Measurements from ENCODE around the gene PPM1H.
A peak's percentile ranks its signal among the peaks of the same experiment; 100 is the strongest.

PPM1H gene

DNA sequence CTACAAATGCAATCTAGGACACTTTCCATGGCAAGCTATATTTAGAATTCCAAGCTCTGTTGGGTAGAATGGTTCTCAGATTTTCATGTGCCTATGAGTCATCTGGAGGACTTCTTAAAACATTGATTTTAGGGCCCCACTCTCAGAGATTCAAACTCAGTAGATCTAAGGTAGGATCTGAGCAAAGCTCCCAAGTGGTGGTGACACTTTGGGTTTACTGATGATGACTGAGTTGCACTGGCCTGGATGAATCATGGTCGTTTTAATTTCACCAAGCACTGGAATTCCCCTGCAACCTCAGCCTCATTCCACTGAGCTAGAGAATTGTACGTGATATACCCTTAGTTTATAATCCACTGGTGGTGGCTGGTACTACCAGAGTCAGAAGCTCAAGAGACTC, 86.5 kb downstream of the PPM1H start:
- H3K4me3 ChIP-seq (ENCODE audit: low read depth, low read length) = no peak overlapping the region
- POLR2A ChIA-PET = interaction anchor here (0.7 kb wide), 1 partner anchor 85 kb away, joined by 3 read pairs; no protein-coding TSS in a partner anchor
- H3K4me1 ChIP-seq (ENCODE audit: control insufficient read depth, insufficient read depth, low read length) = no peaks in the 10 kb centered on the region
- CTCF ChIA-PET = interaction anchor here (1.4 kb wide), 1 partner anchor 45 kb away, joined by 3 read pairs; no protein-coding TSS in a partner anchor
- TF ChIP-seq ZBTB1 (tag by site-specific recombination; IDR thresholded peaks at IDR 0.05) (no peak), SP7 (tag by site-specific recombination; IDR thresholded peaks at IDR 0.05) (0 out of 2 replicates have a peak, but pooled peaks have one; percentile 28), ZFP69B (tag by site-specific recombination; IDR thresholded peaks at IDR 0.05) (peak; percentile 83), ZNF184 (tag by site-specific recombination; IDR thresholded peaks at IDR 0.05) (0 out of 2 replicates have a peak, but pooled peaks have one; percentile 44), GFI1B (tag by site-specific recombination; IDR thresholded peaks at IDR 0.05) (peak; percentile 92), BCL6B (tag by site-specific recombination; IDR thresholded peaks at IDR 0.05) (0 out of 2 replicates have a peak, but pooled peaks have one; percentile 35), ZNF660 (tag by site-specific recombination; IDR thresholded peaks at IDR 0.05) (peak; percentile 51; the same call in 1 of the 2 replicates)
- TF ChIP-seq, protein P1, sequence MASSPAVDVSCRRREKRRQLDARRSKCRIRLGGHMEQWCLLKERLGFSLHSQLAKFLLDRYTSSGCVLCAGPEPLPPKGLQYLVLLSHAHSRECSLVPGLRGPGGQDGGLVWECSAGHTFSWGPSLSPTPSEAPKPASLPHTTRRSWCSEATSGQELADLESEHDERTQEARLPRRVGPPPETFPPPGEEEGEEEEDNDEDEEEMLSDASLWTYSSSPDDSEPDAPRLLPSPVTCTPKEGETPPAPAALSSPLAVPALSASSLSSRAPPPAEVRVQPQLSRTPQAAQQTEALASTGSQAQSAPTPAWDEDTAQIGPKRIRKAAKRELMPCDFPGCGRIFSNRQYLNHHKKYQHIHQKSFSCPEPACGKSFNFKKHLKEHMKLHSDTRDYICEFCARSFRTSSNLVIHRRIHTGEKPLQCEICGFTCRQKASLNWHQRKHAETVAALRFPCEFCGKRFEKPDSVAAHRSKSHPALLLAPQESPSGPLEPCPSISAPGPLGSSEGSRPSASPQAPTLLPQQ (tag by site-specific recombination; IDR thresholded peaks at IDR 0.05) = peak; percentile 97
- TF ChIP-seq, protein P2, sequence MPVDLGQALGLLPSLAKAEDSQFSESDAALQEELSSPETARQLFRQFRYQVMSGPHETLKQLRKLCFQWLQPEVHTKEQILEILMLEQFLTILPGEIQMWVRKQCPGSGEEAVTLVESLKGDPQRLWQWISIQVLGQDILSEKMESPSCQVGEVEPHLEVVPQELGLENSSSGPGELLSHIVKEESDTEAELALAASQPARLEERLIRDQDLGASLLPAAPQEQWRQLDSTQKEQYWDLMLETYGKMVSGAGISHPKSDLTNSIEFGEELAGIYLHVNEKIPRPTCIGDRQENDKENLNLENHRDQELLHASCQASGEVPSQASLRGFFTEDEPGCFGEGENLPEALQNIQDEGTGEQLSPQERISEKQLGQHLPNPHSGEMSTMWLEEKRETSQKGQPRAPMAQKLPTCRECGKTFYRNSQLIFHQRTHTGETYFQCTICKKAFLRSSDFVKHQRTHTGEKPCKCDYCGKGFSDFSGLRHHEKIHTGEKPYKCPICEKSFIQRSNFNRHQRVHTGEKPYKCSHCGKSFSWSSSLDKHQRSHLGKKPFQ (tag by site-specific recombination; IDR thresholded peaks at IDR 0.05) = no peak
- H3K27ac ChIP-seq (ENCODE audit: extremely low read depth, low read depth, low read length) = no peak overlapping the region
- H3K9me3 ChIP-seq (ENCODE audit: control insufficient read depth, insufficient read depth, low read depth, low read length) = no peaks in the 10 kb centered on the region
- H3K36me3 ChIP-seq (ENCODE audit: control insufficient read depth in 2 of 2, insufficient read depth in 1 of 2, low read length in 2 of 2) = no peaks in the 10 kb centered on the region

DNA sequence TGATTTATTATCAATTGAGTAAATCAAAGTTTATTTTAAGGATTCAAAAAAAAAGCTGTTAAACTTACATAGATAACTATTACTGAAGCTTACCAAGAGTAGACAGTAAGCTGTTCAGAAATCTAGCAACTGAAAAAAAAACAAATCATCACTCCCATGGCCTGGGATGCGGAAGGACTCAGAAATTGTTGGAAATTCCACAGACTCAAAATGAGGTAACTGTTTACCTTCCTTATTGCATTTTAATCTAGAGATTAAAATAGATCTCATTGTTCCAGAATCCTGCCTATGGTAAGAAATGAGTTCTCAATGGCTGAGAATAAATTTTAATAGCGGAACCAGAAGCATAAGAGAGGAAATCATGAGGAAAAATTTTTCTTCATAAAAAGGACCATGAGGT, 87.2 kb downstream of the PPM1H start:
- Histone ChIP-seq H3K9me3 (ENCODE audit: control insufficient read depth, insufficient read depth, low read depth, low read length) (no peaks in the 10 kb centered on the region), H3K4me1 (ENCODE audit: control insufficient read depth, insufficient read depth, low read length) (no peaks in the 10 kb centered on the region), H3K27ac (ENCODE audit: extremely low read depth, low read depth, low read length) (no peak overlapping the region), H3K4me3 (ENCODE audit: low read depth, low read length) (no peak overlapping the region), H3K36me3 (ENCODE audit: control insufficient read depth in 2 of 2, insufficient read depth in 1 of 2, low read length in 2 of 2) (no peaks in the 10 kb centered on the region)
- TF ChIP-seq ZNF16 (tag by site-specific recombination; IDR thresholded peaks at IDR 0.05; ENCODE audit: low read depth) (no peak), SCRT2 (tag by site-specific recombination; IDR thresholded peaks at IDR 0.05) (no peak), GLI2 (tag by site-specific recombination; IDR thresholded peaks at IDR 0.05; ENCODE audit: borderline replicate concordance, low read depth) (no peak), ZNF548 (tag by site-specific recombination; IDR thresholded peaks at IDR 0.05) (no peak), ZNF175 (tag by site-specific recombination; IDR thresholded peaks at IDR 0.05) (no peak), SALL2 (tag by site-specific recombination; IDR thresholded peaks at IDR 0.05; ENCODE audit: borderline replicate concordance) (no peak), TRIM28 (IDR thresholded peaks at IDR 0.05; ENCODE audit: borderline replicate concordance, low read length) (no peak), ZNF133 (tag by site-specific recombination; IDR thresholded peaks at IDR 0.05) (no peak), BCL11B (tag by site-specific recombination; IDR thresholded peaks at IDR 0.05; ENCODE audit: low read depth) (no peak), ZNF202 (tag by site-specific recombination; IDR thresholded peaks at IDR 0.05; ENCODE audit: borderline replicate concordance) (no peak), ZNF76 (tag by site-specific recombination; IDR thresholded peaks at IDR 0.05; ENCODE audit: borderline replicate concordance, low read depth) (no peak)
- TF ChIP-seq, protein P3, sequence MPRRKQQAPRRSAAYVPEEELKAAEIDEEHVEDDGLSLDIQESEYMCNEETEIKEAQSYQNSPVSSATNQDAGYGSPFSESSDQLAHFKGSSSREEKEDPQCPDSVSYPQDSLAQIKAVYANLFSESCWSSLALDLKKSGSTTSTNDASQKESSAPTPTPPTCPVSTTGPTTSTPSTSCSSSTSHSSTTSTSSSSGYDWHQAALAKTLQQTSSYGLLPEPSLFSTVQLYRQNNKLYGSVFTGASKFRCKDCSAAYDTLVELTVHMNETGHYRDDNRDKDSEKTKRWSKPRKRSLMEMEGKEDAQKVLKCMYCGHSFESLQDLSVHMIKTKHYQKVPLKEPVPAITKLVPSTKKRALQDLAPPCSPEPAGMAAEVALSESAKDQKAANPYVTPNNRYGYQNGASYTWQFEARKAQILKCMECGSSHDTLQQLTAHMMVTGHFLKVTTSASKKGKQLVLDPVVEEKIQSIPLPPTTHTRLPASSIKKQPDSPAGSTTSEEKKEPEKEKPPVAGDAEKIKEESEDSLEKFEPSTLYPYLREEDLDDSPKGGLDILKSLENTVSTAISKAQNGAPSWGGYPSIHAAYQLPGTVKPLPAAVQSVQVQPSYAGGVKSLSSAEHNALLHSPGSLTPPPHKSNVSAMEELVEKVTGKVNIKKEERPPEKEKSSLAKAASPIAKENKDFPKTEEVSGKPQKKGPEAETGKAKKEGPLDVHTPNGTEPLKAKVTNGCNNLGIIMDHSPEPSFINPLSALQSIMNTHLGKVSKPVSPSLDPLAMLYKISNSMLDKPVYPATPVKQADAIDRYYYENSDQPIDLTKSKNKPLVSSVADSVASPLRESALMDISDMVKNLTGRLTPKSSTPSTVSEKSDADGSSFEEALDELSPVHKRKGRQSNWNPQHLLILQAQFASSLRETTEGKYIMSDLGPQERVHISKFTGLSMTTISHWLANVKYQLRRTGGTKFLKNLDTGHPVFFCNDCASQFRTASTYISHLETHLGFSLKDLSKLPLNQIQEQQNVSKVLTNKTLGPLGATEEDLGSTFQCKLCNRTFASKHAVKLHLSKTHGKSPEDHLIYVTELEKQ (tag by site-specific recombination; IDR thresholded peaks at IDR 0.05; ENCODE audit: borderline replicate concordance) = no peak
- TF ChIP-seq, protein P4, sequence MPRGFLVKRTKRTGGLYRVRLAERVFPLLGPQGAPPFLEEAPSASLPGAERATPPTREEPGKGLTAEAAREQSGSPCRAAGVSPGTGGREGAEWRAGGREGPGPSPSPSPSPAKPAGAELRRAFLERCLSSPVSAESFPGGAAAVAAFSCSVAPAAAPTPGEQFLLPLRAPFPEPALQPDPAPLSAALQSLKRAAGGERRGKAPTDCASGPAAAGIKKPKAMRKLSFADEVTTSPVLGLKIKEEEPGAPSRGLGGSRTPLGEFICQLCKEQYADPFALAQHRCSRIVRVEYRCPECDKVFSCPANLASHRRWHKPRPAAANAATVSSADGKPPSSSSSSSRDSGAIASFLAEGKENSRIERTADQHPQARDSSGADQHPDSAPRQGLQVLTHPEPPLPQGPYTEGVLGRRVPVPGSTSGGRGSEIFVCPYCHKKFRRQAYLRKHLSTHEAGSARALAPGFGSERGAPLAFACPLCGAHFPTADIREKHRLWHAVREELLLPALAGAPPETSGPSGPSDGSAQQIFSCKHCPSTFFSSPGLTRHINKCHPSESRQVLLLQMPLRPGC (tag by site-specific recombination; IDR thresholded peaks at IDR 0.05) = no peak
- ChIA-PET POLR2A (interaction anchor here (0.7 kb wide), 1 partner anchor 86 kb away, joined by 3 read pairs; no protein-coding TSS in a partner anchor), CTCF (interaction anchor here (0.6 to 1.4 kb wide), 3 partner anchors 25 to 1753 kb away, joined by 3 read pairs; no protein-coding TSS in a partner anchor)
